A549 (cell line): ENCODE measurements around the gene SSX2IP. TPM values are rescaled to one million over a fixed set of nuclear protein-coding genes. Genes with fewer than 3 reads are reported as not detected.

ENCODE experiments used
- ATAC-seq, 2 experiments: fragments of 200-7000 bp in 1 of 2; fragments of >200 bp in 1 of 2; cut with Nextera tagmentation in 1 of 2; cut with Tn5 transposase in 1 of 2; 3 replicates each; pipeline versions ENCODE4 v1.8.0 to v1.9.1; 2018 to 2020; ENCODE audit warnings: mild to moderate bottlenecking in 1 of 2, moderate library complexity in 1 of 2
- CTCF ChIA-PET: fragments of 300-600 bp; sonication (Branson Sonifier 250); formaldehyde crosslinking; extraction: SDS; loops from one replicate; lab custom pipeline; 2021; ENCODE audit warnings: antibody characterized with exemption, inconsistent platforms; lab: Yijun Ruan, JAX
- POLR2A ChIA-PET: fragments of 350-600 bp; formaldehyde crosslinking; extraction: SDS; loops from one replicate; lab custom pipeline; 2021; ENCODE audit warnings: antibody characterized with exemption, inconsistent platforms; lab: Yijun Ruan, JAX
- DNase-seq, 2 experiments: peaks; one replicate each; pipeline versions ENCODE4 v3.0.0 to v3.0.0-alpha.2; 2011 to 2016; ENCODE audit warnings: low read depth in 1 of 2, low spot score in 1 of 2
- FAIRE-seq: peaks from 2 replicates; lab custom pipeline; 2011; peaks lifted over from hg19 to GRCh38; lab: Jason Lieb, UNC
- H3K27ac ChIP-seq, 2 experiments: fragments of >200 bp; sonication (Bioruptor Twin); formaldehyde crosslinking; 3 replicates each; pipeline ENCODE4 v1.5.1; 2016 to 2017
- H3K4me1 ChIP-seq: fragments of >200 bp; sonication (Bioruptor Twin); formaldehyde crosslinking; 3 replicates; pipeline ENCODE4 v1.6.1; 2016
- H3K4me2 ChIP-seq: fragments of >200 bp; sonication (Bioruptor Twin); formaldehyde crosslinking; 3 replicates; pipeline ENCODE4 v1.6.1; 2016
- H3K4me3 ChIP-seq: fragments of >200 bp; sonication (Bioruptor Twin); formaldehyde crosslinking; 3 replicates; pipeline ENCODE4 v1.5.1; 2016
- H3K9me3 ChIP-seq: fragments of >200 bp; sonication (Bioruptor Twin); formaldehyde crosslinking; 3 replicates; pipeline ENCODE4 v1.6.1; 2016
- CBX2 ChIP-seq: fragments of 200-600 bp; sonication (generic); IDR thresholded peaks from 2 replicates; pipeline ENCODE4 v1.6.1; 2016; ENCODE audit warnings: low read depth, mild to moderate bottlenecking, borderline replicate concordance
- EHMT2 ChIP-seq: fragments of 200-600 bp; sonication (generic); IDR thresholded peaks from 2 replicates; pipeline ENCODE4 v1.6.1; 2016; ENCODE audit warnings: antibody characterized with exemption, low read depth, mild to moderate bottlenecking, moderate library complexity
- EP300 ChIP-seq, 2 experiments: fragments of >200 bp; sonication (Bioruptor Twin); formaldehyde crosslinking; IDR thresholded peaks; 2 replicates in 1 of 2; 3 replicates in 1 of 2; pipeline ENCODE4 v1.6.1; 2016 to 2017
- ESRRA ChIP-seq: fragments of 150-350 bp; IDR thresholded peaks from 2 replicates; pipeline ENCODE4 v1.6.1; 2014; ENCODE audit warnings: mild to moderate bottlenecking, low read length, borderline replicate concordance
- FOSB ChIP-seq: fragments of 250-450 bp; sonication (Bioruptor Pico); IDR thresholded peaks from 2 replicates; pipeline ENCODE4 v1.5.0; 2020; ENCODE audit warnings: mild to moderate bottlenecking, moderate library complexity
- FOSL2 ChIP-seq, 2 experiments: fragments of 450-650 bp in 1 of 2; fragments of >200 bp in 1 of 2; sonication (Bioruptor Twin) in 1 of 2; formaldehyde crosslinking; IDR thresholded peaks; 2 replicates each; pipeline versions ENCODE4 v1.5.0 to v1.6.1; 2016 to 2020; ENCODE audit warnings: mild to moderate bottlenecking in 1 of 2, moderate library complexity in 1 of 2
- FOXS1 ChIP-seq: fragments of 250-450 bp; sonication (Bioruptor Pico); IDR thresholded peaks from 2 replicates; pipeline ENCODE4 v1.5.0; 2020; ENCODE audit warnings: mild to moderate bottlenecking, moderate library complexity
- HDAC2 ChIP-seq: fragments of 200-600 bp; sonication (generic); IDR thresholded peaks from 2 replicates; pipeline ENCODE4 v1.6.1; 2016
- HES2 ChIP-seq: fragments of >200 bp; sonication (Bioruptor Twin); formaldehyde crosslinking; IDR thresholded peaks from 2 replicates; pipeline ENCODE4 v1.6.1; 2016
- HEYL ChIP-seq: fragments of 250-450 bp; sonication (Bioruptor Pico); IDR thresholded peaks from 2 replicates; pipeline ENCODE4 v1.8.0; 2021; ENCODE audit warnings: mild to moderate bottlenecking, moderate library complexity
- HOXA7 ChIP-seq: fragments of 250-450 bp; sonication (Bioruptor Pico); IDR thresholded peaks from 2 replicates; pipeline ENCODE4 v1.5.0; 2020; ENCODE audit warnings: mild to moderate bottlenecking, moderate library complexity
- JUNB ChIP-seq: fragments of >200 bp; sonication (Bioruptor Twin); formaldehyde crosslinking; IDR thresholded peaks from 2 replicates; pipeline ENCODE4 v1.6.1; 2016
- NPAS2 ChIP-seq: fragments of 250-450 bp; sonication (Bioruptor Pico); IDR thresholded peaks from 2 replicates; pipeline ENCODE4 v1.8.0; 2022; ENCODE audit warnings: mild to moderate bottlenecking, moderate library complexity, borderline replicate concordance
- PBX3 ChIP-seq: IDR thresholded peaks from 2 replicates; pipeline ENCODE4 v1.6.1; 2012
- PHF8 ChIP-seq: fragments of 200-600 bp; sonication (generic); IDR thresholded peaks from 2 replicates; pipeline ENCODE4 v1.6.1; 2016; ENCODE audit warnings: low read depth, mild to moderate bottlenecking, antibody characterized with exemption, moderate library complexity, borderline replicate concordance
- POLR2A ChIP-seq: IDR thresholded peaks from 2 replicates; pipeline ENCODE4 v1.6.1; 2012; ENCODE audit warnings: mild to moderate bottlenecking, low read length
- POLR2AphosphoS2 ChIP-seq: conservative IDR thresholded peaks from 2 replicates; pipeline ENCODE4 v1.6.1; 2012; ENCODE audit warnings: low read length, improper control_type of control experiment, inconsistent platforms
- RARB ChIP-seq: fragments of 250-450 bp; sonication (Bioruptor Pico); IDR thresholded peaks from 2 replicates; pipeline ENCODE4 v1.8.0; 2021; ENCODE audit warnings: mild to moderate bottlenecking, moderate library complexity
- RCOR1 ChIP-seq: fragments of 150-350 bp; IDR thresholded peaks from 2 replicates; pipeline ENCODE4 v1.6.1; 2014; ENCODE audit warnings: antibody characterized with exemption, low read length, low read depth
- RFX5 ChIP-seq: fragments of 450-650 bp; IDR thresholded peaks from 2 replicates; pipeline ENCODE4 v1.7.1; 2014; ENCODE audit warnings: antibody characterized with exemption, mild to moderate bottlenecking, moderate library complexity
- RNF2 ChIP-seq: fragments of 200-600 bp; sonication (generic); IDR thresholded peaks from 2 replicates; pipeline ENCODE4 v1.6.1; 2016; ENCODE audit warnings: low read depth, mild to moderate bottlenecking, antibody characterized with exemption, moderate library complexity, borderline replicate concordance
- SMC3 ChIP-seq: fragments of >200 bp; sonication (Bioruptor Twin); formaldehyde crosslinking; IDR thresholded peaks from 3 replicates; pipeline ENCODE4 v1.6.1; 2018; ENCODE audit warnings: inconsistent platforms
- SREBF2 ChIP-seq: fragments of 450-650 bp; IDR thresholded peaks from 2 replicates; pipeline ENCODE4 v1.6.1; 2014; ENCODE audit warnings: mild to moderate bottlenecking, moderate library complexity
- TP53 ChIP-seq: fragments of 250-450 bp; sonication (Bioruptor Pico); IDR thresholded peaks from 2 replicates; pipeline ENCODE4 v1.5.0; 2021; ENCODE audit warnings: mild to moderate bottlenecking, moderate library complexity
- ZSCAN20 ChIP-seq: fragments of 250-450 bp; sonication (Bioruptor Pico); IDR thresholded peaks from 2 replicates; pipeline ENCODE4 v1.8.0; 2022; ENCODE audit warnings: mild to moderate bottlenecking, moderate library complexity
- WGBS: methylation state at CpG from one replicate; pipeline ENCODE4 v1.1.6; 2017; ENCODE audit errors: missing lambda C conversion rate; 5-methylcytosine and 5-hydroxymethylcytosine counted together
- polyA plus RNA-seq, 4 experiments: library from polyadenylated mRNA; depleted of rRNA in 3 of 4; stranded (reverse); fragments of >200 nt; fragmentation: RNase III in 1 of 4; extraction: RNeasy Plus Mini Kit Qiagen cat#74134 plus additional on column Dnase treatment in 1 of 4; gene quantifications; 2 replicates in 3 of 4; 3 replicates in 1 of 4; pipeline ENCODE4 v1.2.3, GENCODE V29; 2011 to 2017
- TF ChIP-seq, protein P1 (sequence below): IDR thresholded peaks from 2 replicates; pipeline ENCODE4 v1.6.1; 2012; ENCODE audit warnings: low read depth, borderline replicate concordance
- TF ChIP-seq, protein P2 (sequence below): fragments of 250-450 bp; sonication (Bioruptor Pico); IDR thresholded peaks from 2 replicates; pipeline ENCODE4 v1.5.0; 2020; ENCODE audit warnings: low read depth, mild to moderate bottlenecking, moderate library complexity
- TF ChIP-seq, protein P3 (sequence below): fragments of 250-450 bp; sonication (Bioruptor Pico); IDR thresholded peaks from 2 replicates; pipeline ENCODE4 v1.5.0; 2021; ENCODE audit warnings: mild to moderate bottlenecking, moderate library complexity, borderline replicate concordance

Gene SSX2IP
- polyA plus RNA-seq, 2 of the 4 experiments (the other 2 are of a cell fraction), result 15.2 to 20.6 TPM

DNA sequence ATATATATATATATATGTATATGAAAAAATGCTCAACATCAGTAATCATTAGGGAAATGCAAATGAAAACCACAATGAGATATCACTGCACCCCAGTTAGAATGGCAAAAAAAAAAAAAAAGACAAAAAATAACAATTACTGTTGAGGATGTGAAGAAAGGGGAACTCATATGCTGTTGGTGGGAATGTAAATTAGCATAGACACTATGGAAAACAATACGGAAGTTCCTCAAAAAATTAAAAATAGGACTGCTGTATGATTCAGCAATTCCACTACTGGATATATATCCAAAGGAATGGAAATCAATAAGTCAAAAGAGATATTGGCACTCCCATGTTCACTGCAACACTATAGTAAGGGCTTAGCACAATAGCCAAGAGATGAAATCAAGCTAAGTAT lies 74.5 kb downstream of the SSX2IP start (continued):
- TF ChIP-seq, protein P1, sequence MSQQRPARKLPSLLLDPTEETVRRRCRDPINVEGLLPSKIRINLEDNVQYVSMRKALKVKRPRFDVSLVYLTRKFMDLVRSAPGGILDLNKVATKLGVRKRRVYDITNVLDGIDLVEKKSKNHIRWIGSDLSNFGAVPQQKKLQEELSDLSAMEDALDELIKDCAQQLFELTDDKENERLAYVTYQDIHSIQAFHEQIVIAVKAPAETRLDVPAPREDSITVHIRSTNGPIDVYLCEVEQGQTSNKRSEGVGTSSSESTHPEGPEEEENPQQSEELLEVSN, result no peak
- TF ChIP-seq POLR2AphosphoS2 (no peak), SMC3 (no peak), NPAS2 (CRISPR knock-in tag) (no peak), RARB (no peak), HES2 (no peak)
- TF ChIP-seq, protein P2, sequence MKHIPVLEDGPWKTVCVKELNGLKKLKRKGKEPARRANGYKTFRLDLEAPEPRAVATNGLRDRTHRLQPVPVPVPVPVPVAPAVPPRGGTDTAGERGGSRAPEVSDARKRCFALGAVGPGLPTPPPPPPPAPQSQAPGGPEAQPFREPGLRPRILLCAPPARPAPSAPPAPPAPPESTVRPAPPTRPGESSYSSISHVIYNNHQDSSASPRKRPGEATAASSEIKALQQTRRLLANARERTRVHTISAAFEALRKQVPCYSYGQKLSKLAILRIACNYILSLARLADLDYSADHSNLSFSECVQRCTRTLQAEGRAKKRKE (CRISPR knock-in tag), result no peak

GRCh38 chr1:84613887-84614286 lies 76.4 kb downstream of the SSX2IP start:
- ATAC-seq (no peak), FAIRE-seq (no peak), DNase-seq (no peak)
- WGBS, result 100% methylated on average over 2 of the region's 2 CpGs
- Histone ChIP-seq H3K4me2 (no peak overlapping the region), H3K9me3 (peaks cover 5% of the 10 kb centered on the region; the same call in 2 of the 3 replicates), H3K27ac (no peak overlapping the region), H3K4me1 (no peaks in the 10 kb centered on the region), H3K4me3 (no peak overlapping the region)
- POLR2A ChIA-PET, result no interaction called here
- TF ChIP-seq RFX5 (no peak), ESRRA (no peak), RCOR1 (no peak)
- CTCF ChIA-PET, result no interaction called here

GRCh38 chr1:84613026-84613425 lies 77.2 kb downstream of the SSX2IP start:
- ChIA-PET CTCF (no interaction called here), POLR2A (no interaction called here)
- DNase-seq, result no peak
- no peak for ATAC-seq
- FAIRE-seq, result no peak
- TF ChIP-seq FOSB (no peak), SREBF2 (no peak), HDAC2 (no peak), RNF2 (no peak), EHMT2 (no peak), ZSCAN20 (CRISPR knock-in tag) (no peak), FOSL2 (IDR thresholded peaks at IDR 0.05) (no peak), FOSL2 (CRISPR knock-in tag; IDR thresholded peaks at IDR 0.05) (no peak), EP300 (IDR thresholded peaks at IDR 0.05) (no peak), PHF8 (no peak)
- H3K4me1 ChIP-seq, result no peaks in the 10 kb centered on the region
- no peak overlapping the region for H3K27ac ChIP-seq
- peaks cover 5% of the 10 kb centered on the region; the same call in 2 of the 3 replicates for H3K9me3 ChIP-seq
- 14% methylated on average over 2 of the region's 2 CpGs for WGBS
- no peak overlapping the region for H3K4me3 ChIP-seq
- no peak overlapping the region for H3K4me2 ChIP-seq

GRCh38 chr1:84611796-84612195 lies 78.5 kb downstream of the SSX2IP start:
- CTCF ChIA-PET, result interaction anchor here (2.2 kb wide), 1 partner anchor 8 kb away, joined by 6 read pairs; no protein-coding TSS in a partner anchor
- WGBS, result 33% methylated on average over 3 of the region's 3 CpGs
- peaks cover 5% of the 10 kb centered on the region; the same call in 2 of the 3 replicates for H3K9me3 ChIP-seq
- no peaks in the 10 kb centered on the region for H3K4me1 ChIP-seq
- no peak for DNase-seq
- no peak overlapping the region for H3K4me2 ChIP-seq
- no peak for FAIRE-seq
- H3K4me3 ChIP-seq, result no peak overlapping the region
- POLR2A ChIA-PET, result no interaction called here
- no peak for TF ChIP-seq PBX3
- TF ChIP-seq, protein P3, sequence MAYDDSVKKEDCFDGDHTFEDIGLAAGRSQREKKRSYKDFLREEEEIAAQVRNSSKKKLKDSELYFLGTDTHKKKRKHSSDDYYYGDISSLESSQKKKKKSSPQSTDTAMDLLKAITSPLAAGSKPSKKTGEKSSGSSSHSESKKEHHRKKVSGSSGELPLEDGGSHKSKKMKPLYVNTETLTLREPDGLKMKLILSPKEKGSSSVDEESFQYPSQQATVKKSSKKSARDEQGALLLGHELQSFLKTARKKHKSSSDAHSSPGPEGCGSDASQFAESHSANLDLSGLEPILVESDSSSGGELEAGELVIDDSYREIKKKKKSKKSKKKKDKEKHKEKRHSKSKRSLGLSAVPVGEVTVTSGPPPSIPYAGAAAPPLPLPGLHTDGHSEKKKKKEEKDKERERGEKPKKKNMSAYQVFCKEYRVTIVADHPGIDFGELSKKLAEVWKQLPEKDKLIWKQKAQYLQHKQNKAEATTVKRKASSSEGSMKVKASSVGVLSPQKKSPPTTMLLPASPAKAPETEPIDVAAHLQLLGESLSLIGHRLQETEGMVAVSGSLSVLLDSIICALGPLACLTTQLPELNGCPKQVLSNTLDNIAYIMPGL (CRISPR knock-in tag), result no peak
- TF ChIP-seq POLR2A, result no peak
- TF ChIP-seq TP53 (CRISPR knock-in tag), result no peak
- TF ChIP-seq HOXA7 (CRISPR knock-in tag), result no peak
- no peak for TF ChIP-seq CBX2
- TF ChIP-seq JUNB, result no peak
- no peak for TF ChIP-seq FOSB
- no peak for TF ChIP-seq FOXS1
- no peak for TF ChIP-seq PHF8
- TF ChIP-seq HEYL (CRISPR knock-in tag), result no peak
- ATAC-seq, result no peak
- H3K27ac ChIP-seq, result no peak overlapping the region
